Cardiac fibroblast (primary cell): ENCODE measurements around the gene BIRC3.
A peak's percentile ranks its signal among the peaks of the same experiment; 100 is the strongest.

Source experiments
- DNase-seq, 2 donors: peaks; one replicate each; pipeline versions ENCODE4 v3.0.0 to v3.0.0-alpha.2; 2010; ENCODE audit warnings: low read depth in 2 of 2
- H3K4me3 ChIP-seq, 2 donors: replicated peaks in 1 of 2; 1 replicate in 1 of 2; 2 replicates in 1 of 2; pipeline ENCODE4 v1.5.1; 2011; ENCODE audit warnings: low read depth in 2 of 2, low read length in 2 of 2, mild to moderate bottlenecking in 2 of 2, moderate library complexity in 1 of 2
- TF ChIP-seq, protein P1 (sequence below): IDR thresholded peaks from one replicate; pipeline ENCODE4 v1.5.1; 2011; ENCODE audit warnings: low read depth, mild to moderate bottlenecking, low read length, inconsistent platforms

Gene BIRC3

DNA sequence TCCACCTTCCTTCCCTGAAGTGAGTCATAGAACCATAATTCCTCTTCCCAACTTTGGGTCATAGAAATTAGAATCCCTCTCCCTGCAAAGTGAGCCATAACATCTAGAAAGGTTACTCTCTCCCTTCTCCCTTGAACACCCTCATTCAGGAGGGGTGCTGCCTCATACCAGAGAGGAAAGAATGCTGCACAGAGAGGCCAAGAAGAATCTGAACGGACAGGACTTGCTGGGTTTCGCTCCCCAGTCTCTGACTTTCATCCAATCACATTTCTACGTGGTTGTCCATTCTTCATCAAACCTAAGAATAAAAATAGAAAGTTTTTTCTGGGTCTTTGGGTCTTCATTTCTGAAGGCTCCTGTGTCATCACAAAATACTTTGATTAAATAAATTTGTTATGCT, 31.0 kb upstream of the BIRC3 start:
- no peak for DNase-seq
- TF ChIP-seq, protein P1, sequence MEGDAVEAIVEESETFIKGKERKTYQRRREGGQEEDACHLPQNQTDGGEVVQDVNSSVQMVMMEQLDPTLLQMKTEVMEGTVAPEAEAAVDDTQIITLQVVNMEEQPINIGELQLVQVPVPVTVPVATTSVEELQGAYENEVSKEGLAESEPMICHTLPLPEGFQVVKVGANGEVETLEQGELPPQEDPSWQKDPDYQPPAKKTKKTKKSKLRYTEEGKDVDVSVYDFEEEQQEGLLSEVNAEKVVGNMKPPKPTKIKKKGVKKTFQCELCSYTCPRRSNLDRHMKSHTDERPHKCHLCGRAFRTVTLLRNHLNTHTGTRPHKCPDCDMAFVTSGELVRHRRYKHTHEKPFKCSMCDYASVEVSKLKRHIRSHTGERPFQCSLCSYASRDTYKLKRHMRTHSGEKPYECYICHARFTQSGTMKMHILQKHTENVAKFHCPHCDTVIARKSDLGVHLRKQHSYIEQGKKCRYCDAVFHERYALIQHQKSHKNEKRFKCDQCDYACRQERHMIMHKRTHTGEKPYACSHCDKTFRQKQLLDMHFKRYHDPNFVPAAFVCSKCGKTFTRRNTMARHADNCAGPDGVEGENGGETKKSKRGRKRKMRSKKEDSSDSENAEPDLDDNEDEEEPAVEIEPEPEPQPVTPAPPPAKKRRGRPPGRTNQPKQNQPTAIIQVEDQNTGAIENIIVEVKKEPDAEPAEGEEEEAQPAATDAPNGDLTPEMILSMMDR, result no peak
- no peak overlapping the region for H3K4me3 ChIP-seq

DNA sequence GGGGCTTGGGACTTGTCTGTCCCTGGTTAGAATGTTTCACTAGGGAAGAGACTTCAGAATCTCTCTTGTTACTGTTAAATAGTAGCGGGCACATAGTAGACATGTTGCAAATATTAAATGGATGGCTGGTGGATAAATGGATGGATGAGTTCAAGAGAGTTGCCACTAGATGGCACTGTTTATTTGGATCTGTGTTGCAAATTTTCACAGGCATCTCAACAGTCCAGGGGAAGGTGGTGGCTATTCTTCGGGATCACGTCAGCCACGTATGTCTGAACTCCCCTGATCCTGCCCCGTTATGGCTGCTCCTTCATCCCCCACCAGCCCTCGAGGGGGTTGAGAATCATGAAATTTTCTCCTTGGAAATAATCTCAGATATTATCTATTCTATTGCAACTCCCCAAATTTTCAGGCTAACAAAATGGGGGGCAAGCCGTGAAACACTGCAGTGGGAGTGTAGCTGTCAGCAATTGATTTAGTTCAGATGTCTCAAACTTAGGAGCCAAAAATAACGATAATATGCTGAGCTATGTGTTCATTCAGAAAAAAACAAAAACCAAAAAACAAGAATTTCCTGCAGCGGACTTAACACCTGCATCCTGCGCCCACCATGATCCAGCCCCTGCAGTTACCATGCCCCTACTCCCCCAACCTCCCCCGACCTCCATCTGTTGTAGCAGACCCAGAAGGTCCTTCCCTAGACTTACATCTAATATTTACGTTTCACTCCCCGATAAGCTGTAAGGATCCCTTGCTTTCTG, 29.1 kb upstream of the BIRC3 start:
- H3K4me3 ChIP-seq, result peak overlapping the region in 1 of 2 donors; percentile 24
- peak; percentile 87 for DNase-seq

DNA sequence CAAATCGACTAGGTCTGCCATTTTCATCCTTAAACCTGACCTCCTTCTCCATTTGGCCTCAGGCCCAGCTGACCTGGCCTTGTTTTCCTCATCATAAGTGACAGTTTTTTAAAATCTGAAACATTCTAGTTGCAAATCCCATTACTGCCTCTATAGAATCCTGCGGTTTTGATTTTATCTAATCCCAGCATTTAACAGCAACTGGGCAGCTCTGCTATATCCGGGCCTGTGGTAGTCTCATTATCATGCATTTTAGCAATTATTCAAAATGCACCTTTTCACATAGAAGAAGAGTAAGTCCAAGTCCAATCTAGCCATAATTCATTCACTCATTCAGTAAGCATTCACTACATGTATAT, 28.6 kb upstream of the BIRC3 start:
- no peak overlapping the region for H3K4me3 ChIP-seq
- DNase-seq, result no peak
- TF ChIP-seq, protein P1, result no peak

More for the DNA sequence above, 29.1 kb upstream of the BIRC3 start:
- TF ChIP-seq, protein P1, result peak; percentile 54

DNA sequence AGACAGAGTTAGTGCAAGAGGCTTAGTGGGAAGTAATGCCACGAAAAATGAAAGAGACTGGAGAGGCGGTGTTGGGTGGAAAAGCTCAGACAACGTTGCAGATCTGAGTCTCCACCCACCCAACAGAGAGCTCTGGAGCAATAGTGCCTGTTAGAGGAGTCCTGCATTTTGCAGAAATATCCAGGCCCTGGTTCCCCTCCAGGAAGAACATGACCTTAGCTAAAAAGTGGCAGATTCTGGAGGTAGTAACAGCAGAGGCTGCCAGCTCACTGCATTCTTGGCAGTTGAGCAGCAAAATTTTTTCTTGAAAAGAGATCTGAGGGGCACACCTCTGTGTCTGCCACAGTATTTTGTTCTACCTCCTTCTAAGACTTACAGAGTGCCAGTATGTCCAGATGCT, 27.7 kb upstream of the BIRC3 start:
- peak in 1 of 2 donors; percentile 38 for DNase-seq
- H3K4me3 ChIP-seq, result no peak overlapping the region
- TF ChIP-seq, protein P1, result no peak

DNA sequence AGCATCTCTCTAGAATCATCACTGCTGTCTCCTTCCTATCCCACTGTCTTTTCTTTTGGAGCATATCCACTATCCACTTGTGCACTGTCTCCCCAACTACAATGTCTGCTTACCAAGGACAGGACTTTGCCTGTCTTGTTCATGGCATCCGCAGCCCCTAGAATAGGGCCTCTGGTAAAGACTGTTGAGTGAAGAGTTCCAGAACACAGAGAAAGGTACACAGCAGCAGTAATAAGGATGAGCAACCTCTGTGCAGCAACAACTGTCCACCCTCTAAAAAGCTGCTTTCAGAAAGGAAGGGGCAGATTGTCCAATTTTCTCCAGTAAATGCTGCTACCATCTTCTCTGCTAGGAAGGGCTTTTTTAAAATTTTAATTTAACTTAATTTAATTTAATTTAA, 25.5 kb upstream of the BIRC3 start:
- TF ChIP-seq, protein P1, result no peak
- H3K4me3 ChIP-seq, result no peak overlapping the region
- no peak for DNase-seq

DNA sequence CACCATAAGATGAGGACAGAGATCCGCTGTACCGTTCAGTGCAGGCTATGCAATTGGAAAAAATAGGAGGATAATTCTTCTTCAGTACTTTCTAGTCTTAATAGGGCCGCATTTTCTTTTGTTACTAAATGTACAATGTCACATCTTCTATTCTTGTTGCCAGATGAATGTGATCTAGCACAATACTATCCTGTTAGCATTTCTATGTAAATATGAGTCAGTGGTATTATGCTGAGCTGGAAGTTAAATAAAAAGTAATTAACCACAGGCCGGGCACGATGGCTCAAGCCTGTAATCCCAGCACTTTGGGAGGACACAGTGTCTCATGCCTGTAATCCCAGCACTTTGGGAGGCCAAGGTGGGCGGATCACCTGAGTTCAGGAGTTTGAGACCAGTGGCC, 24.4 kb upstream of the BIRC3 start:
- DNase-seq, result no peak
- TF ChIP-seq, protein P1, result no peak
- no peak overlapping the region for H3K4me3 ChIP-seq
